HG02571 (cell line): ENCODE measurements around the gene CENPM.

ENCODE experiments used
- ATAC-seq: cut with Tn5 transposase; IDR thresholded peaks from one replicate; pipeline ENCODE4 v1.9.1; 2021; ENCODE audit warnings: mild to moderate bottlenecking, moderate library complexity; ENCODE audit not compliant: unreplicated experiment

CENPM gene

GRCh38 chr22:41946629-41947423, at the start of gene CENPM:
CENPM (minus strand) TSS chr22:41947152; CDS start chr22:41947076, 76 bp downstream.
- ATAC-seq: peak; percentile 83

GRCh38 chr22:41995211-41995610, 48.3 kb upstream of the CENPM start:
- ATAC-seq: no peak

GRCh38 chr22:41992496-41992895, 45.5 kb upstream of the CENPM start:
- no peak for ATAC-seq

- no peak for ATAC-seq
These were observed 44.2 kb upstream of the CENPM start for GRCh38 chr22:41991111-41991510.

- ATAC-seq: no peak
These were observed 42.3 kb upstream of the CENPM start for GRCh38 chr22:41989246-41989645.

GRCh38 chr22:41987276-41987675, 40.3 kb upstream of the CENPM start:
- ATAC-seq: no peak

- no peak for ATAC-seq
These were observed 36.8 kb upstream of the CENPM start for GRCh38 chr22:41983513-41984405.

GRCh38 chr22:41982865-41983264, 35.9 kb upstream of the CENPM start:
- no peak for ATAC-seq

- ATAC-seq: no peak
These were observed 32.7 kb upstream of the CENPM start for GRCh38 chr22:41979423-41980250.

- no peak for ATAC-seq
These were observed 31.8 kb upstream of the CENPM start for GRCh38 chr22:41978732-41979131.

GRCh38 chr22:41976961-41977566, 30.1 kb upstream of the CENPM start:
- ATAC-seq: no peak

GRCh38 chr22:41976070-41976901, 29.3 kb upstream of the CENPM start:
- ATAC-seq: no peak

- no peak for ATAC-seq
These were observed 28.5 kb upstream of the CENPM start for GRCh38 chr22:41975299-41976069.

GRCh38 chr22:41974691-41975290, 27.8 kb upstream of the CENPM start:
- no peak for ATAC-seq

GRCh38 chr22:41971431-41971830, 24.5 kb upstream of the CENPM start:
- no peak for ATAC-seq

GRCh38 chr22:41970601-41971000, 23.6 kb upstream of the CENPM start:
- no peak for ATAC-seq

- no peak for ATAC-seq
These were observed 22.2 kb upstream of the CENPM start, which contains the start of gene SEPTIN3 for GRCh38 chr22:41969110-41969646. SEPTIN3 (plus strand) TSS chr22:41969443; CDS start chr22:41971493, 2,050 bp downstream.

- ATAC-seq: no peak
These were observed 21.6 kb upstream of the CENPM start for GRCh38 chr22:41968601-41969000.
